Measurements from ENCODE around the gene PTPRG. TPM values are rescaled to one million over a fixed set of nuclear protein-coding genes. Genes with fewer than 3 reads are reported as not detected.

The PTPRG gene
- total RNA-seq, 1 experiment from 2014 or later: 69.3 TPM

GRCh38 chr3:61882253-61882652 is 320.9 kb downstream of the PTPRG start:
- H3K36me3 Mint-ChIP-seq (ENCODE audit: insufficient read depth in 1 of 3, low read depth in 3 of 3): peaks cover 0 to 1% (median 0%) of the 10 kb centered on the region in 3 experiments; a peak in 1 of 7 replicates
- Histone ChIP-seq H2BK5ac (ENCODE audit: insufficient read length, low read length) (no peak overlapping the region), H3K23ac (ENCODE audit: insufficient read length, low read depth, low read length) (no peak overlapping the region), H3K79me2 (ENCODE audit: insufficient read depth, low read length) (peaks cover 19% of the 10 kb centered on the region; the same call in 1 of the 2 replicates), H2BK12ac (ENCODE audit: insufficient read length, low read depth, low read length) (no peak overlapping the region), H2BK20ac (ENCODE audit: low read depth, low read length, poor library complexity, severe bottlenecking) (no peak overlapping the region), H2AK5ac (ENCODE audit: insufficient read length, low read length) (no peak overlapping the region), H3K9me3 (ENCODE audit: control insufficient read depth, low read depth, low read length) (no peaks in the 10 kb centered on the region), H3K27me3 (ENCODE audit: insufficient read depth, low read length) (no peaks in the 10 kb centered on the region), H3T11ph (ENCODE audit: low read length) (no peak overlapping the region), H4K91ac (ENCODE audit: insufficient read length, low read depth, low read length) (no peak overlapping the region), H3K56ac (ENCODE audit: insufficient read length, low read depth, low read length) (no peak overlapping the region), H3K4me1 (ENCODE audit: insufficient read depth, low read length) (peaks cover 5% of the 10 kb centered on the region; the same call in 1 of the 2 replicates), H3K79me1 (ENCODE audit: insufficient read depth, low read depth, low read length, poor library complexity, severe bottlenecking) (peaks cover 7% of the 10 kb centered on the region), H4K8ac (replicated peaks; ENCODE audit: insufficient read length, low read depth, low read length) (no peak overlapping the region), H3K18ac (ENCODE audit: insufficient read length, low read depth, low read length) (no peak overlapping the region), H2AFZ (ENCODE audit: low read length) (no peak overlapping the region), H3K23me2 (ENCODE audit: insufficient read length, low read depth, low read length, poor library complexity, severe bottlenecking) (no peaks in the 10 kb centered on the region), H4K5ac (ENCODE audit: insufficient read length, low read depth, low read length) (no peak overlapping the region), H3K4ac (ENCODE audit: low read depth, low read length) (no peak overlapping the region), H2BK15ac (ENCODE audit: low read depth, low read length) (no peak overlapping the region), H3K4me2 (ENCODE audit: insufficient read depth, insufficient read length, low read length) (no peak overlapping the region), H3K9ac (ENCODE audit: extremely low read depth, insufficient read length, low read length) (no peak overlapping the region), H4K20me1 (ENCODE audit: control insufficient read depth, insufficient read depth, insufficient read length) (no peaks in the 10 kb centered on the region), H2BK120ac (ENCODE audit: low read depth, low read length, poor library complexity, severe bottlenecking) (no peak overlapping the region), H3K14ac (ENCODE audit: insufficient read depth, low read length) (no peak overlapping the region), H3K27ac (ENCODE audit: insufficient read length, low read depth, low read length) (no peak overlapping the region)
- no peak overlapping the region for H3K27ac Mint-ChIP-seq
- H3K9me3 Mint-ChIP-seq: no peaks in the 10 kb centered on the region; a peak in 1 of 5 replicates
- DNase-seq: no peak
- H3K4me3 Mint-ChIP-seq: no peak overlapping the region
- H3K27me3 Mint-ChIP-seq (ENCODE audit: low read depth): no peaks in the 10 kb centered on the region
- no peak for TF ChIP-seq CTCF (conservative IDR thresholded peaks at IDR 0.05)
- peaks cover 52 to 67% of the 10 kb centered on the region in 2 experiments for H3K4me1 Mint-ChIP-seq
